NCI-H2196 (cell line): ENCODE measurements around the gene FBRSL1.
A peak's percentile ranks its signal among the peaks of the same experiment; 100 is the strongest.
"Not testable (repeated sequence)": the region's sequence is repeated elsewhere in the genome, so short reads cannot be mapped to it uniquely, and the experiment has no call there.

Source experiments
- DNase-seq: peaks from one replicate; lab custom pipeline; 2025; ENCODE audit not compliant: unreplicated experiment; lab: John Stamatoyannopoulos, UW

Gene FBRSL1

DNA sequence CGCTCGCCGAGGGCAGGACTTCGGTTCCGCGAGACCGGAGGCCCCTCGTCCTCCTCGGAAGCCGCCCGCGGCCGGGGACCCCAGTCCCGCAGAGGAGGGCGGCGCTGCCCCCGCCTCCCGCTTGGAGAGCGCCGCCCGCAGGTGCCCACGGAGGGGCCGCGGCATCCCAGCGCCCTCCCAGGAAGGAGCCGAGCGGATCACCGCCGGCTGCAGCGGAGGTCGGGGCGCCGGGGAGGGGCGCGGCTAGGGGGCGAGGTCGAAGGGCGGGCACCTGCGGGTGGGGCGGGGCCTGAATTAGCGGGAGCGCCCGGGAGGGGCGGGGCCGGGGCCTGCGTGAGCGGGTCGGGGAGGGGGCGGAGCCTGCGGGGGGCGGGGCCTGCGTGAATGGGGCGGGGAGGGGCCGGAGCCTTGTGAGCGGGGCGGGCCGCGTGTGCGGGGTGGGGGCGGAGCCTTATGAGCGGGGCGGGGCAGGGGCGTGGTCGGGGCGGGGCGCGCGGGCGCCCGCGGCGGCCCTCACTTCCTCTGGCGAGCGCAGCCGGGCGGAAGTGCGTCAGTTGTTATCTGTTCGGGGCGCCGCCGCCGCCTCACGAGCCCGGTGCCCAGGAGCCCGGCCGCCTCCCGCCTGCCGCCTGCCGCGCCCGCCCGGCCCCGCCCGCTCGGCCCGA lies at the start of gene FBRSL1:
TSS of gene FBRSL1 (plus strand) at position 550 of the 665 bp plus-strand sequence.
- DNase-seq = peak; percentile 97

DNA sequence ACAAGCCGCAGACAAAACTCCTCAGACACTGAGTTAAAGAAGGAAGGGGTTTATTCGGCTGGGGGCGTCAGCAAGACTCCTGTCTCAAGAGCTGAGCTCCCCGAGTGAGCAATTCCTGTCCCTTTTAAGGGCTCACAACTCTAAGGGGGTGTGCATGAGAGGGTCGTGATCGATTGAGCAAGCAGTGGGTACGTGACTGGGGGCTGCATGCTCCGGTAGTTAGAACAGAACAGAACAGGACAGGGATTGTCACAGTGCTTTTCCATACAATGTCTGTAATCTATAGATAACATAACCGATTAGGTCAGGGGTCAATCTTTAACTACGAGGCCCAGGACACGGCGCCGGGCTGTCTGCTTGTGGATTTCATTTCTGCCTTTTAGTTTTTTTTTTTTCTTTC lies 49.5 kb upstream of the FBRSL1 start:
- DNase-seq = not testable (repeated sequence)

DNA sequence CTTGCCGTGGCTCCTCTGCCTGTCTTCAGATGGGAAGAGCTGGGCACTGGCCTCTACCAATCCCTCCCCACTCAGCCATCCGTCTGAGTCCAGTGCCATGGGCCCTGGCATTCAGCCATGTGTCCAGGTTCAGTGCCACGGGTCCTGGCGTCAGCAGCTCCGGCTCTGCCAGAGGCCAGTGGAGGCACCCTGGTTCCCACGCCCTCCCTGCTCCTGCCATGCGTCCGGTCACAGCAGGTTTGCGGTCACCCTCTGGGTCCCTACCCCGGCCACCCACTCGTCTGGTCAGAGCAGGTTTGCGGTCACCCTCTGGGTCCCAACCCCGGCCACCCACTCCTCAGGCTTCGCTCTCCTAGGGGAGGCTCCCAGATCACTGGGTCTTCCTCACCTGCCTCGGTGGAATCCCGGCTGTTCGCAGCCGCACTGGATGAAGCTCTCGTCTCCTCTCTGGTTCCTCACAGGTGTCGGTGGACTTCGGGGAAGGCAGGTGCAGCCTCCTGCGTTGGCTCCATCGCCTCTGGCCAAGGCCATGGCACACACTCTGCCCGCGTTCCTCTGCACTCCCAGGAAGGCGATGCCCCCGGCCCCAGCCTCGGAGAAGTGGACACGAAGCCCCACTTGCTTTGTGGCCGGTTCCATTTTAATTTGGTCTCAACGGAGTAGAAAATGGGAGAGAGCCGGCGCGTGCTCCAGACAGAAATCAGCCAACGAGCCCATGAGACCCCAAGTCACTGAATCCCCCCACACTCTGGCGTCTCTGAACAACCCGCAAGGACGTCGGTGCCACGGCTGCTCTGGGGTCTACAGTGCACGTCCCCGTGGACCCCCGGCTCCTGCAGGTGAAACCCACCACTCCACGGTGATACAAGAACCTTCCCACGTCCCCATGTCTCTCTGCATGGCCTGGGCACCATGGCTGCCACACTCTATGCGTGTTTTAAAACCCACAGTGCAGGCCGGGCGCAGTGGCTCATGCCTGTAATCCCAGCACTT lies 47.8 kb upstream of the FBRSL1 start:
- DNase-seq = no peak

DNA sequence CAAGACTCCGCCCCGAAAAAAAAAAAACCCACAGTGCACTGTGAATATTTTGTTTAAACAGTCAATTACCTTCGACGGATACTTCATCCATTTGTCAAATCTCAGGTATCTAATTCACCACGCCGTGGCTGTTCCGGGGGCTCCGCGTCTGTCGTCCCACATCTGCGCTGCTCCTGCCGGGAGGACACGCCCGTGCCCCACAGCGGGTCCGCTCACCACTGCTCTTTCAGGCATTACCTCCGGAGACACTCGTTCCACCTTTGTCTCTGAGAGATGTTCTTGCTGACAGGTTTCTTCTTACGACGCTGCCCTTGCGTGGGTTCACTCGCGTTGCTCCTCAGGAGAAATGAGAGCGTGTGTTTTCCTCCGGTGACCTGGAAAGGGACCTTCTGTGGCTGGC lies 46.9 kb upstream of the FBRSL1 start:
- no peak for DNase-seq

DNA sequence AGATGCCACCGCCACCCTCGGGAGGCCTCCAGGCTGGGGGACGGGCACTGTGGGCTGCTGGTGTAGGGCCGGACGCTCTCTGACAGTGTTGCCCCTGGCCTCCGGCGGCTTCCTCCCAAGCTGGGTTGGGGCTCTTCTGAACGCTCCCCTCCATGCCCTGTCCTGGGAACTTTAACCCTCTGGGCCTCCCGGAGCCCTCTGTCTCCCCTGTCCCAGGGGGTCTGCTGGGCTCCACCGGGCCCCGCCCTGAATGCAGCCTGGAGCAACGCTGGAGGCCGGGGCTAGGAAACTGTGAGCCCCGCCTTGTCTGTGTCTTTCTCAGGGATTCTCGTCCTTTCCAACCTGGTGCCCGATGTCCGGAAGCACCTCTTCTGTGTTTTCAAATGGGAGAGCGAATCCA lies 45.7 kb upstream of the FBRSL1 start:
- no peak for DNase-seq

DNA sequence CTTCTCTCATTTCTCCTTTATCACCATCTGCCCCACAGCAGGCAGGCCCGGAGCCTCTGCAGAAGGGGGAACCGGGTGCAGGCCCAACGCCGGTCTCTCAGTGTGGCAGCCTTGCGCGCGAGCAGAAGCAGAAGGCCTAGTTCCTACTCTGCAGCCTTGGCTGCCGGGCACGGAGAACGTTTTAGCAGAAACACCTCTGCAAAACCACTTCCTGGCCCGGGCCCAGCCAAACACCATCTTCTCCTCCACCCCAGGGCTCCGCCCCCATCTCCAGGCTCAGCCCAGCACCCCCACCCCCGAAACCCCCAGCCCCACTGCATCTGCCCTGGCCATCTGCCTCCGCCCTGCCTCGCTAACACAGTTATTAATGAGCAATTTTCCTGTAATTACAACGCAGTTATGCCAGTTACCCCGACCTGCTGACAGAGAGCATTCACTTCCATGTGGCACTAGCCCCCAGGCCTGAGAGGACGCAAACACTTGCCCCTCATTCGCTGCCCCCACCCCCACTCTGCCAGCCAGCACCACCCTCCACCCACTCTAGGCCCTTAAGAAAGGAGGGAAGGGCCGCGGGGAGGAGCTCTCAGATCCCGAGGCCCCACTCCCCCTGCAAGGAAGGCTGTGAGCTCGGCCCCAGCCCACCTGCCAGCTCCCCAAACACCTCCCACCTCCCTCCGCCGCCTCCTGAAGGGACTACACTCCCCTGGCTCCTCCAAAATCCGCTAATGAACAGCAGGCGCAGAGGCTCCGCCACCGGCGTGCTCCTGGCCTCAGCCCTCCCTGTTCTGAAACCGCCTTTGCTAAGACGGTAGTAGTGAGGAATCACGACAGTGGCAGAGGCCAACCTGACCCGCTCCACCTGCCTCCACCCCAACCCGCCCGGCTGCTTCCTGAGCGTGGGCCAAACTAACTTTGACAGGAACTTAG lies 44.7 kb upstream of the FBRSL1 start:
- no peak for DNase-seq

DNA sequence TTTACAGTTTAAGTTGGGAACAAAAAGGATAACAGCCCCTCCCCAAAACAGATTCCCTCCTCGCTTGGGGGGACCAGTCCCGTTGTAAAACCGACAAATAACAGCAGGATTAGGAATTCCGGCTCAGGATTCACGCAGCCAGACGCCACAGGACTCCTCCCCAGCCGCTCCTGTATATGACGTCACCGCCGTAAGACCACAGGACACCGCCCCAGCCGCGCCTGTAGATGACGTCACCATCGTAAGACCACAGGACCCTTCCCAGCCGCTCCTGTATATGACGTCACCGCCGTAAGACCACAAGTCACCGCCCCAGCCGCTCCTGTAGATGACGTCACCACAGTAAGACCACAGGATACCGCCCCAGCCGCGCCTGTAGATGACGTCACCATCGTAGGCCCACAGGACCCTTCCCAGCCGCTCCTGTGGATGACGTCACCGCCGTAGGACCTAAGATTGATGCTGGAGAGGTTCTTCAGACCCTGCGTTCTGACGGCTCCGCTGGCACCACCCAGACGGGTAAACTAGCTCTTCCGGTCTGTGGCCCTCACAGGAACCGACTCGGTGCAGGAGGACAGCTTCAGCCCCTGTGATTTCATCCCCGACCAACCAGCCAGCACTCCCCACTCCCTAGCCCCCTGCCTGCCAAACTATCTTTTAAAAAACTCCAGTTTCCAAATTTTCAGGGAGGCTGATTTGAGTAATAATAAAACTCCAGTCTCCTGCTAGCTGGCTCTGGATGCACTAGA lies 43.9 kb upstream of the FBRSL1 start:
- DNase-seq = peak; percentile 82

DNA sequence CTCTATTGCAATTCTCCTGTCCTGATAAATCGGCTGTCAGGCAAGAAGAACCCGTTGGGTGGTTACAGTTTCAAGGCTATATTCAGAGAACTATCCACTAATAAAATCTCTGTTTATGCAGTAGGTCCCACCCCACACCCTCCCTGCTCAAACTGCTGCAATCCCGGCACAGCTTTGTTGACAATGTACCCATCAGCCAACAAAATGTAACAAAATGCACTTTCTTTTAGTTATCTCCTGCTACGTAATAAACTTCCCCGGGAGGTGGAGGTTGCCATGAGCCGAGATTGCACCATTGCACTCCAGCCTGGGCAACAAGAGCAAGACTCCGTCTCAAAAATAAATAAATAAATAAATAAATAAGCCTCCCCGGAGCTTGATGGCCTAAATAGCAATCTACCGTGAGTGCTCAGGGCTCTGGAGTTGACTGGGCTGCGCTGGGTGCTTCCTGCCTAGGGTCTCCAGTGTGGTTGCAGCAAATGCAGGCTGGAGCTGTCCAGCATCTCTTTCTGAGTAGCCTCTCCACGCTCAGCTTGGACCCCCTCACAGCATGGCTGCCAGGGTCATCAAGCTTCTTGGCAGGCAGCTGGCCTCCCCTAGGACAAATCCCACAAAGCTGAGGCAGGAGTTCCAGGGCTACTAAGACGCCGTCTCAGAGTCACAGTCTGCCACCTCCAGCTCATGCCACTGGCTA lies 43.2 kb upstream of the FBRSL1 start:
- DNase-seq = no peak

DNA sequence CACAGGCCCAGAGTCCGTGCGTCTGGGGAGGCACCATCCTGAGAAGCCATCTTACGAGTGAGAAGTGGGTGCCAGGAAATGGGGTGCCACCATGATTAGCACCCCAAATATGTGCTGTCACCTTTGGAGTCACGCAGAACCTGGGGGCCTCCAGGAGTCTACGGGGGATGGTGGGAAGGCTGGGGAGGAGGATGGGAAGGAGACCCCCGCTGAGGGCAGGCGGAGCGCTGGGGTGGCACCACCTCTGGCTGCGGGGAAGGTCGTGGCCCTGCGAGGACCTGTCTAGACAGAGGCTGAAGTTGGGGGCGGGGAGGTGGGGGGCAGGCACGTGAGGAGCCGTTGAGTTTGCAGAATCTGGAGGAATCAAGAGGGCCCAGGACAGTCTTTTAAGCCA lies 42.6 kb upstream of the FBRSL1 start:
- no peak for DNase-seq

DNA sequence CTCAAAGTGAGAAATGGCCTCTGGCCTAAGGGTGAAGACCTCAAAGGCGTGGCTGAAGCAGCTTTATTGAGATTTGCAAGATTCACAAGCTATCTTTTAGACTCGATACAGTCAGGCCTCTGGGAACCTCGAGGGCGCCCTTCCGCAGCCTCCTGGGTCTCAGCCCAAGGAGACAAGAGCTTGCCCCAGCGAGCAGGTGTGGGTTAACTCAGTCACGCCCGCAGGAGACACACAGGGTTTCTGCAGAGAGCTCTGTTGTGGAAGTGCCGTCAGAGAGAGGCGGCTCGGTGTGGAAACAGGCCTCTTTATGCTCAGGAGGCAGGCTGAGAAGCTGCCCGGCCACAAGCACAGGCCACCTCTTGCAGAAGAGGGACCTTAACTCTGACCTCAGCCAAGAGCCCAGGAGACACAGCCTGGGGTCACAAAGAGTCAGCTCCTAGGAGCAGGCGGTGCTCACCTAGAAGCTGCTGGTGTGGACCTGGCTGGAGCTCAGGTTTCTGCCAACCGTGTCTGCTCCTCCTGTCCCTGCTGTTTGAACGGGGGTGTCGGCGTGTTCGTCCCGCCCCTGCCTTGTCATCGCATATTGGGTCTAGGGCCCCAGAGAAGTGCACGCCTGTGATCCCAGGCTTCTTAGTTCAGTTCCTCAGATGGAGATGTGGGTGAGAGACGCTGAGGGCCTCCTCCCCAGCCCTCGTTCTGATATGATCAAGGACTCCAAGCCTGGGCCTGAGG lies 42.1 kb upstream of the FBRSL1 start:
- no peak for DNase-seq

DNA sequence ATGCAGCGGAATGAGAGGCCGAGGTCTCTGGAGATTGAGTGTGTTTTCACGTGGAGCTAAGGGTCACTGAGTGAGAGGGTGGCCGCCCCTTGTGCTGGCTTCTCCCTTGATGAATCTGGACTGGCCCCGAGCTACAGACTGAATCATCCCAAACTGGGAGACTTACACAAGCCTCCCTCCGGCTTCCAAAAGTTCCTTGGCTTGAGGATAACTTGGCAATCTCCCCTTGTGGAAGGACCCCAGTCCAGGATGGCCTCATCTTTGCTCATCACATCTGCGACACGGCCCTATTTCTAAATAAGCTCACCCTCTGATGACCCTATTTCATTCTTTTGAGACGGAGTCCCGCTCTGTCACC lies 41.5 kb upstream of the FBRSL1 start:
- no peak for DNase-seq

DNA sequence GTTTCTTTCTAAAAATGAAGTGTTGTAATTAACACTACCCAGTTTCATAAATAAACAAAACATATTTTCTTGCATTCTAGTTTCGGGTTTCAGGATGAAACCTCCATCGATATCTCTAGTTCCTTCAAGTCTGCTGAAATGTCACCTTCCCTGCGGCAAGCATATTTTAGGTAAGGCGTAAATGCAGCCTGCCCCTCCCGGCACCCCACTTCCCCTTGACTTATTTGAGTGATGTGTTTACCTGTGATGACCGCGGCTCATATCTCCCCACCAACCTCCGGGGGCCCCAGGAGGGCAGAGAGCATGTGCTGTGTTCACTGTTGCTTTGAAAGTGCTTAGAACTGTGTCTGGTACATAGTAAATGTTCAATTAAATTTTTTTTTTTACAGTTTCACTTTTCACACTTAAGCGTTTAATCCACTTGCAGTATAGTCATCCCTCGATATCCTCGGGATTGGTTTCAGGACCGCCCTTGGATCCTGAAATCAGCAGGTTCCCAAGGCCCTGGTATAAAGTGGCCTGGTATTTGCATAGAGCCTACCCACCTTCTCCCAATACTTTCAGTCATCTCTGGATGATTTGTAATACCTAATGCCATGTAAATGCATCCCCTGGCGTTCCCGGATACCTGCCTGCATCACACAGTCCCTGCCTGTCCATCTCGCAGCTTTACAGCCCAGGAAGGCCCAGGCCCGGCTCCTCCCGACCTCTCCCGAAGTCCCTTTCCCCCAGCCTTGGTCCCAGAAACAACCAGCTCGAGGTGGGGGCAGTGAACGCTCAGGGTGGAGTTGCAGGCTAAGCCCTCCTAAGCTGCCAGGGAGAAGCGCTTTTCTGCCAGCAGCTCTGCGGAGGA lies 40.2 kb upstream of the FBRSL1 start:
- no peak for DNase-seq

DNA sequence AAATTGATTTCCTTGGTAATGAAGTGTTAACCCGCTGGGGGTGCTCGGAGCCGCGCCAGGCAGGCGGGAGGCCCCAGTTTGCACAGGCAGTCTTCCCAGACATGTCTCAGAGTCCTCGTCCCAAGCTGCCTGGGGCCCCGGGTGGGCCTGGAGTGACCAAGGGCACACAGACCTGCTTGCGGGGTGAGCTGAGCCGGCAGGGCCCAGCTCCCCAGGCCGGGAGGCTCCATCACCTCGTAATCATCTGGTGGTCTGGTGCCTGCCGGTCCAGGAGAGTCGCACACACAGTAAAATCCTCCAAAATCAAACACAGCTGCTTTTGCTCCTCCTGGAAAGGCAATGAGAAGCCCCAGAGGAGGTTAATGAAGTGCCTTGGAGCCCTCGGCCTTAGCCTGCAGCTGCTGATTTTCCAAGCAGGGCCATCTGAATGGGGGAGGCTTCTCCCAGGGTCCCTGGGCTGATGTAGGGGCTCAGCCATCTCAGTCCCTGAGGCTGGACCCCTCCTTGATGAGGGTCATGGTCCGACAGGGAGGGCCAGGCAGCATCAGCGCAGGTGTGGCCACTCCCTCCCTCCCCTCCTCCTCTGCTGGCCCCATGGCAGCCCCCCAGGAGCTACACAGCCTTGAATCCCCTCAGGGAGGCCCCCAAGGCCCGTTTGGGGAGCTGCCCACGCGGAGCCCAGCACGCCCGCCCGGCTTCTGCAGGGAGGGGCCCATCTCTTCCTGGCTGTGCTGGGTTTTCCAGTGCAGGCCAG lies 39.4 kb upstream of the FBRSL1 start:
- DNase-seq = no peak

DNA sequence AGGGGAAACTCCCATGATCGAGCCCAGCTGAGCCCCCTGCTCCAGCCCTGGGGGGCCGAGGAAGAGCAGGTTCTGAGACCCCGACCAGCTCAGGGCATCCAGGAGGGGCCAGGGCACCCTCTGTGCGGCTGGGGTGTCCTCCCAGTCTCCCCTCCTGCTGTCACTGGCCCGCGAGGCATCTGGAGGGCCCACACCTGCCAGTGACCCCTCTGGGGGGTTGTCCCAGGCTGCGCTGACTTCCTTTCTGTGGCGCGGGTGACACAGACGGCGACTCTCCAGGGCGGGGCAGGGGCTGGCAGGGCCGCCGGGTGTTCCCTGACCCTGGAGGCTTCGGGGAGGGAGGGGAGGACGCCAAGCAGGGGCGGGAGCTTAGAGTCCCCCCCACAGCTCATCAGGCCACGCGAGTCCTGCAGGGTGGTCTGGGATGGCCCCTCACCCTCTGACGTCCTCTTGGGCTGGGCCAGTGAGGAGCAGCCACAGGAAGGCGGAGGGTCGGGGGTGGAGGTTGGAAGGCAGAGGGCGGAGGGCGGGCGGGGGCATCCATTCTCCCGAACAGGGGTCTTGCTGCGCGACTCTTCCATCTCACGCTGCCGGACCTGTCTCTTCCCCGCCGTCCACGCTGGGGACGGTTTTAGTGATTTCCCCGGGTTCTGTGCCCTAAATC lies 38.6 kb upstream of the FBRSL1 start:
- no peak for DNase-seq

DNA sequence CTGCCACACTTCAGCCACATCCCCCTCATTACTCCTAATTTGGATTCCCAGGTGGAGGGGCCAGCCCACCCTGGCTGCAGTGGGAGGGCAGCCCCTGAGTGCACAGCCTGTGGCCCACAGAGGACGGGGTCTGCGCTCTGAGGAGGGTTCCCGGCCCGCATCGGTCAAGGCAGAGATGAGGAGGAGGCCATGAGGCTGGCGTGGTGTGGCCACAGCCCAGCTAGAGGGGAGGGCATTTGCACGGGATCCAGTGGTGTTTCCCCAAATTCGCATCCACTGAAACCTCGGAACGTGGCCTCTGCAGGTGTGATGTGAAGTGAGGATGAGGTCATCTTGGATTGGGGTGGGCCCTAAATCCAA lies 38.1 kb upstream of the FBRSL1 start:
- no peak for DNase-seq

DNA sequence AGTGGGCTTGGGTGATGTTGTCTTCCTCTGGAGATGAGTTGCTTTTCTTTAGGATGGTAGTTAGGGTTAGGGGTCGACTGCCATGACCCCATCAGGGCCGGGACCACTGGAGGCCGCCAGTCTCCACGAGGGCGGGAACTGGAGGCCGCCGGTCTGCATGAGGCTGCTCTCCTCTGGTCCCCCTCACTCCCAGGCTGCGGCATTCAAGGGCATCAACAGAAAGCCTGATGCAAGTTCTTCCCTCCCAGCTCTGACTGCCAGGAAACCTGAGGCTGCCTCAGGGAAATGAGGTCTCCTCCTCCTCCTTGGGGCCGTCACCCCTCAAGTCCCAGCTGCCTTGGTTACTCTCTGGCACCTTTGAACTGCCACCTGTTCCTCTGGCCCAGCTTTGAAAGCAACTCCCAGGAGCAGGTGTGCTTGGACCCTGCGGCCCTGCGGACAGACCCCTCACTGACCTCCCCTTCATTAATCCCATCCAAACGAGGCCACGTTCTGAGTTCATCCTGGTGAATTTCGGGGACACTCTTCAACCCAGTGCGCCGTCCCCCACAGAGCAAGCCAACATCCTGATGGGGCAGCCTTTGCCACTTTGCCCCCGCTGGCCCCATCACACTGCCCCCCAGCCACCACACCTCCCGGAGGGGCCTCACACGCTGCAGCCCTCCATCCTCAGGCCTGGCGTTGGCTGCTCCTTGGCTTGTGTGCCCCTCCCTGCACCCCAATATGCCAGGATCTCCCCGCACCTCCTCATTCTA lies 37.2 kb upstream of the FBRSL1 start:
- DNase-seq = no peak
